Endometrial microvascular endothelial cells (primary cell): ENCODE measurements around the gene CHST6. TPM values are rescaled to one million over a fixed set of nuclear protein-coding genes. Genes with fewer than 3 reads are reported as not detected.
"Not testable (repeated sequence)": the region's sequence is repeated elsewhere in the genome, so short reads cannot be mapped to it uniquely, and the experiment has no call there.

Experiments used
- in situ Hi-C: cut with HindIII; loops from 2 replicates; pipeline ENCODE4 v1.10.0; 2017; ENCODE audit warnings: low sequenced_read_pairs, low pct_unique_long_range_greater_than_20kb; ENCODE audit errors: inconsistent ontology term
- total RNA-seq: library from RNA; depleted of rRNA; stranded (reverse); fragments of >200 nt; gene quantifications from one replicate; pipeline ENCODE4 v1.2.3, GENCODE V29; 2015; ENCODE audit errors: inconsistent ontology term

Gene CHST6
- total RNA-seq, 1 donor from 2014 or later: 0.19 TPM

GRCh38 chr16:75506574-75506973, 11.3 kb upstream of the CHST6 start:
- in situ Hi-C loops: no loop called here

- in situ Hi-C loops: no loop called here
These were observed 10.9 kb upstream of the CHST6 start for GRCh38 chr16:75506107-75506506.

- in situ Hi-C loops: no loop called here
These were observed 8.6 kb upstream of the CHST6 start for GRCh38 chr16:75503801-75504200.

GRCh38 chr16:75502916-75503605, 7.8 kb upstream of the CHST6 start:
- in situ Hi-C loops: no loop called here

GRCh38 chr16:75501820-75502219, 6.6 kb upstream of the CHST6 start:
- in situ Hi-C loops: not testable (repeated sequence)

GRCh38 chr16:75501359-75501758, 6.1 kb upstream of the CHST6 start:
- in situ Hi-C loops: no loop called here

GRCh38 chr16:75498605-75499322, 3.5 kb upstream of the CHST6 start:
- in situ Hi-C loops: not testable (repeated sequence)

- in situ Hi-C loops: no loop called here
These were observed 2.3 kb upstream of the CHST6 start for GRCh38 chr16:75497558-75497957.

GRCh38 chr16:75494661-75495075, 573 bp downstream of the CHST6 start:
- in situ Hi-C loops: no loop called here

GRCh38 chr16:75494184-75494583, 1.1 kb downstream of the CHST6 start:
- in situ Hi-C loops: no loop called here

GRCh38 chr16:75491876-75492275, 3.4 kb downstream of the CHST6 start:
- in situ Hi-C loops: no loop called here

GRCh38 chr16:75488322-75488721, 6.9 kb downstream of the CHST6 start:
- in situ Hi-C loops: no loop called here

- in situ Hi-C loops: no loop called here
These were observed 8.4 kb downstream of the CHST6 start for GRCh38 chr16:75486676-75487313.

GRCh38 chr16:75486014-75486675, 9.1 kb downstream of the CHST6 start:
- in situ Hi-C loops: no loop called here

GRCh38 chr16:75485230-75486013, 9.8 kb downstream of the CHST6 start:
- in situ Hi-C loops: no loop called here

GRCh38 chr16:75483222-75483621, 12.0 kb downstream of the CHST6 start:
- in situ Hi-C loops: no loop called here

- in situ Hi-C loops: no loop called here
These were observed 12.6 kb downstream of the CHST6 start for GRCh38 chr16:75482434-75483205.

- in situ Hi-C loops: no loop called here
These were observed 13.8 kb downstream of the CHST6 start for GRCh38 chr16:75481475-75481874.
